GM12872 (cell line): ENCODE results near the gene TAF11L5.
"Not testable (repeated sequence)": the region's sequence is repeated elsewhere in the genome, so short reads cannot be mapped to it uniquely, and the experiment has no call there.

Experiments used
- CTCF ChIP-seq: IDR thresholded peaks from 3 replicates; pipeline ENCODE4 v1.5.1; 2011; ENCODE audit warnings: low read depth, mild to moderate bottlenecking, low read length, moderate library complexity; ENCODE audit not compliant: insufficient read depth

TAF11L5 gene

GRCh38 chr5:17497446-17497845, 27.6 kb upstream of the TAF11L5 start:
- no peak for TF ChIP-seq CTCF

GRCh38 chr5:17497931-17498330, 27.1 kb upstream of the TAF11L5 start, which contains the start of gene TAF11L2:
Gene TAF11L2 (plus strand): TSS chr5:17498231.
- not testable (repeated sequence) for TF ChIP-seq CTCF

- no peak for TF ChIP-seq CTCF
Observed at GRCh38 chr5:17511775-17512325, 13.2 kb upstream of the TAF11L5 start.

- not testable (repeated sequence) for TF ChIP-seq CTCF
Observed at GRCh38 chr5:17518067-17518466, 7.0 kb upstream of the TAF11L5 start, which contains the start of gene TAF11L3. Gene TAF11L3 (plus strand): TSS chr5:17518367.

- not testable (repeated sequence) for TF ChIP-seq CTCF
Observed at GRCh38 chr5:17521501-17521900, 3.5 kb upstream of the TAF11L5 start, which contains the start of gene TAF11L4. Gene TAF11L4 (plus strand): TSS chr5:17521801.

- not testable (repeated sequence) for TF ChIP-seq CTCF
Observed at GRCh38 chr5:17528369-17528768, 3.3 kb downstream of the TAF11L5 start, which contains the start of gene TAF11L6. Gene TAF11L6 (plus strand): TSS chr5:17528669.
